Suprapubic skin (tissue), 4 donors: Measurements from ENCODE around the gene UBE3C.

Experiments used
- EP300 ChIP-seq: sonication (generic); formaldehyde crosslinking; IDR thresholded peaks from one replicate; pipeline ENCODE4 v1.6.1; 2017; ENCODE audit warnings: antibody characterized with exemption
- POLR2A ChIP-seq, 2 donors: fragments of 450-650 bp; IDR thresholded peaks; one replicate each; pipeline ENCODE4 v1.6.1; 2017; ENCODE audit warnings: antibody characterized with exemption in 2 of 2, mild to moderate bottlenecking in 2 of 2, moderate library complexity in 2 of 2
- POLR2AphosphoS5 ChIP-seq, 3 donors: sonication (generic); formaldehyde crosslinking; IDR thresholded peaks; one replicate each; pipeline ENCODE4 v1.6.1; 2017; ENCODE audit warnings: antibody characterized with exemption in 3 of 3

DNA sequence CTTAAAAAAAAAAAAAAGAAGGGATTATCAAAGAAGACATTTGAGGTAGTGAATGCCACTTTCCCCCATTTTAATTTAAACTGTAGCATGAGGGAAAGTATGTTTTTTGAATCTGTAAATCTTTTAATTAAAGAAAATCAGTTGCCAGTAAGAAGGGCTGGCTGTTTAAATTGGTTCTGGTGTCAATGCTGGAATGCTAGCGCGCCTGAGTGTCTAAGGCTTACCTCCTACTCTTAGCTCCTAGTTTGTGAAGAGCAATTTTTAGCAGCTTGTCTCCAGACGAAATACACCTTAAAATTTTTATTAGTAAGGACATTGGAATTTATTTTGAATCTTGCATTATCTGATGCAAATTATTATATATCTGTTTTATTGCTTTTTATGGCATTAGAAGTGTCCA is 54.1 kb downstream of the UBE3C start:
- TF ChIP-seq EP300 (no peak), POLR2A (IDR thresholded peaks at IDR 0.05) (no peak), POLR2AphosphoS5 (IDR thresholded peaks at IDR 0.05) (no peak)
